Stimulated activated CD4-positive, alpha-beta T cell treated with anti-CD3 and anti-CD28 coated beads, Interleukin-2, amount 100 ng/mL, for 48 hours (primary cell): ENCODE data around the gene IGFL1.
A peak's percentile ranks its signal among the peaks of the same experiment; 100 is the strongest.
"Not testable (repeated sequence)": the region's sequence is repeated elsewhere in the genome, so short reads cannot be mapped to it uniquely, and the experiment has no call there.

ENCODE experiments used
- DNase-seq, 2 donors: peaks; one replicate each; pipeline ENCODE4 v3.0.0-alpha.2; 2020

IGFL1 gene

DNA sequence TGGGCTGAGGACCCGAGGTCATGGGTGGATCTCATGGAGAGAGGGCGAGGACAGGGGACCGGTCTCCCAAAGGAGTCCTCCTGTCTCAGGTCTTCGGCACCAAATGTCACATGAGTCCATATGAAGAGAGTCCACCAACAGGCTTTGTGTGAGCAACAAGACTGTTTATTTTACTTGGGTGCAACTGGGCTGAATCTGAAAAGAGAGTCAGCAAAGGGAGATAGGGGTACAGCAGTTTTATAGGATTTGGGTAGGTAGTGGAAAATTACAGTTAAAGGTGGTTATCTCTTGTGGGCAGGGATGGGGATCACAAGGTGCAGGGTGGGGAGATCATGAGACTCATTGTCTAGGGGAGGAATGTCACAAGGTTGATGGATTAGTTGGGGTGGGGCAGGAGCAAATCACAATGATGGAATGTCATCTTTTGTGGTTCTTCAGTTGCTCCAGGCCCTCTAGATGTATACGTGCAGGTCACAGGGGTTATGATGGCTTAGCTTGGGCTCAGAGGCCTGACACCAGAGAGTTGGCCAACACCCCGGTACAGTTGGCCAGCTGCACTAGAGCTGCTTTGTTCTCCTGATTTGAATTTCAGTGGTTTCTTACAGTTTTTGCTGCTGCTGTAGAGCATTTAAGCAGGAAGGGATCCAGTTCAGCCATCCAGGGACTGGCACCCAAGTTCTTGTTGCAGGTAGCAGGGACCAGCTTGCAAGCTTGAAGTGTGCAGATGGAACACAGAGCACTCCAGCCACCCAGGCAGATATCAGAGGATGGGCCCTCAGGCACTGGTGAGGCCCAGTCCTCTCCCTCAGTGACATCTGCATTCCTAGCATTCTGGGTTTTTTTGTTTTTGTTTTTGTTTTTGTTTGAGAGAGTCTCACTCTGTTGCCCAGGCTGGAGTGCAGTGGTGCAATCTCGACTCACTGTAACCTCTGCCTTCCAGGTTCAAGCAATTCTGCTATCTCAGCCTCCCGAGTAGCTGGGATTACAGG, 26.4 kb upstream of the IGFL1 start:
- DNase-seq = no peak

DNA sequence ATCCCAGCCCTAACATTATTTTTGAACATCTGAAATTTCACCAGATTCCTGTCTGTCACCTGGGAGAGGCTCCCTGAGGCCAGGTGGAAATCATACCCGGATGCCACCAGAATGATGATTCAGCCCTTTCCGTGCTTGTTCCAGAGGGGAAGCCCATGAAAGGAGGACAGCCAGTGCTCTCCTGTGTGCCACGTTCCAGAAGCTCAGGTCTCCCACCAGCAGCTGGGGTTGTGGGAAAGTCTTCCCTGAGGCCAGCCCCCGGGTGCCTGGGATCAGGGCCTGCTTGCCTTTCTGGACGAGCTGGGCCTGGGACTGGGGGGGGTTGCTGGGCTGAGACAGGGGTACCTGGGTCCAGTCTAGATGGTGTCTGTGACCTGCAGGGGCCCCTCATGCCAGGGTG, 25.5 kb upstream of the IGFL1 start:
- DNase-seq = no peak

DNA sequence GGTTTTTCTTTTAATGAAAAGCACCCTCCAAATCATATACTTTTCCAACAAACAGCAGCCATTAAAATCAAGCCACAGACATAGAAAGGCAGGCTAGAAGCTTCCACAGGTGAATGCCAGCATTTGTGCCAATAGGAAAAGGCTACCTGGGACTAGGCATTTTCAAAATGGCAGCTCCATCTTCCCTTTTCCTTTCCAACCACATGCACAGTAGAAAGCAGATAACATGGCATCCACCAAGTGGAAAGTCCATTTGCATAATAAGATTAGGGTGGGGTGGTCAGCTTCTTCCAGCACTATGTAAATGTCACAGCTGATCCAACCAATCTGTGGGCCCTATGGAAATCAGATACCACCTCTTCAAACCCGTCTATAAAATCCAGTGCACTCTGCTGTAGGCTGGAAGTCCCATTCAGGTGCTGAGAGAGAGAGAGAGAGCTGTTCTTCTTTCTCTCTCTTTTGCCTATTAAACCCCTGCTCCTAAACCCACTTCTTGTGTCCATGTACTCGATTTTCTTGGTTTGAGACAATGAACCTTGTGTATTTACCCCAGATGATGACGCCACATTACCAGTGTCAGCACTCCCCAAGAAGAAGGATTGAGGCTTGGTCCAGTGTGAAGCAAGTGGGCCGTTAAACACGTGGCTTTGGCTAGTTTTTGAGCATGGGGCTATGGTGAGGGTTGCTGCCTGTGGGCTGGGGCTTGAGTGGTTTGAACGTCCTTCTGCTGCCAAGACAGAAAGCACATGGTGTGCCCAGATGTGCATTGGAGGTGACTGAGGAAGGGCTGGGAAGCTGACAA, 24.2 kb upstream of the IGFL1 start:
- no peak for DNase-seq

DNA sequence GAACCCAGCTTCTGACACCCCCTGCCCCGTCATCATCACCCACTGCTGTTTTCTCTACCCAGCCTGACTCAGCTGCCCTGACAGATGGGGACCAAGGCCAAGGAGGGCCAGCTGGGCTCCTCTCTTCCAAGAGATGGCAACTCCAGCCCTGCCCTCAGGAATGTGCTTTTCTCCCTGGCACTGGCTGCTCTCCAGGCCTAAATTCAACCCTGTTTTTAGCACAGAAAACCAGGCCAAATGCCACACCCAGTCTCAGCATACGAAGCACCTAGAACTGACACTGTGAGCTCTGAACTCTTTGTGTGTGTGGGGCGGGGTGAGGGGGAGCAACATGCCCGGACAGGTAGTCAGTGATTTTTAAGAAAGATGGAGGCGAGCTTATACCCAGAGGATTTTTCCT, 23.4 kb upstream of the IGFL1 start:
- no peak for DNase-seq

DNA sequence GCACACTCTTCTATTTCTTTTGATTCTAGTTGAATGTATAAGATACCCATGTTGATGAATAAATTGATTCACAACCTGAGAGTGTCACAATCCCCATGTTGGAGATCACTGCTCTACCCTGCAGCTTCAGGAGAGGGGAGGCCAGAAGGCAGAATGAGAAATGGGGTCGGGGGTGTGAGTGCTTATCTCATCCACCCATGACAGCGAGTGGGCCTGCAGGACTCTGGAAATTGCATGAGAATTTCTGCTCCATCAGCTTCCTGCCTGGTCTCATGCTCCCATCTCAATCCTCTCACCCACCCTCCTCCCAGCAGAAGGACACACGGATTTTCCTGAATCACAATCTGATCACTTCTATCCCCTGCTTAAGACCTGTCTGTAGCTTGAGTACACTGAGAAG, 22.9 kb upstream of the IGFL1 start:
- DNase-seq = no peak

DNA sequence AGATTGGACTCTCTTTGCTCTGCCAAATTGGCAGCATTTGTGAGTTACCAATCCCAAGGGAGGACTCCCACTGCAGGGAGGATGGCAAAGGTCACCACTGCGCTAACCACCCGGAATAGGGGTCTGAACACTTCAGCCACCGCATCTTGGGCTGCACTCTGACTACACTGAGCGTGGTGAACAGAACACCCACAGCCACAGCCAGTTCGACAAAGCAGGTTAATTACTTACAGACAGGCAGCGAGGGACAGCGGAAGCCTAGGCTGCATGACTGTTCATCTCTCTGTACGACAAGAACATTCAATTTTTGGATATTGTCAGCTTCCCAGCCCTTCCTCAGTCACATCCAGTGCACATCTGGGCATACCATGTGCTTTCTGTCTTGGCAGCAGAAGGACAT, 21.7 kb upstream of the IGFL1 start:
- not testable (repeated sequence) for DNase-seq

DNA sequence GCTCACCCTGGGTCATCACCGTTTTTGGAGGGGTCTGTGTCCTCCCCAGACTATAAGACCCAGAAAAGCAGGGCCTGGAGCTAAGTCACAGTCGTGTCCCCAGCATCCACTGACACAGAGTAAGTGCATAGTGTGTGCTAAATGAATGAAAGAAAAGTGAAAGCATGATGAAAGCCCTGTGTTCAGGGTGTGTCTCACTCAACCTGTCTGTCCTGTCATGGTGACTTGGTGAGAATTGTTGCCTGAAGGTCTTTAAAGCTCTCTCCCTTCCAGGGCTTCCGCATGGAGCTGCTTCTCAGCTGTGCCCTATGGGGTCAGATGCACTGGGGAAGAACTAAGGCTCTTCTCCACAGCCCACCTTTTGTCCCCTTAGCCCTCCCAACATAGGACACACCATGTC, 20.5 kb upstream of the IGFL1 start:
- DNase-seq = no peak

DNA sequence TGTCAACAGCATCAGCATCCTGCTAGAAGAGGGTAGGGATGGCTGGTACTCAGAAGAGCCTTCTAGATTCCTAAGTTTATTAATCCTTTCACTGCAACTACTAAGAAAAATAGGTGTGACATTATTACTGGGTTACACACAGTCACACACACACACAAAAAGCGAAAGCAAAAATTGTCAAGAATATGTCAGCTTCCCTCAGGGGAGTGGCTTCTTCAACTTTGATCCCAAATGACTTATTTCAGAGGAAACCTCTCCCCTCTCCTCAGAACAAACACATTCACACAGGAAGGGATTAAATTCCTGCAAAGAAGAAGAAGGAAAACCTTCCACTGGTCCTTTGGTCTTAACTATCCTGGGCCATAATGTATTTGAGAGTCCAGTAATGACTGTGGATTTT, 20.1 kb upstream of the IGFL1 start:
- no peak for DNase-seq

DNA sequence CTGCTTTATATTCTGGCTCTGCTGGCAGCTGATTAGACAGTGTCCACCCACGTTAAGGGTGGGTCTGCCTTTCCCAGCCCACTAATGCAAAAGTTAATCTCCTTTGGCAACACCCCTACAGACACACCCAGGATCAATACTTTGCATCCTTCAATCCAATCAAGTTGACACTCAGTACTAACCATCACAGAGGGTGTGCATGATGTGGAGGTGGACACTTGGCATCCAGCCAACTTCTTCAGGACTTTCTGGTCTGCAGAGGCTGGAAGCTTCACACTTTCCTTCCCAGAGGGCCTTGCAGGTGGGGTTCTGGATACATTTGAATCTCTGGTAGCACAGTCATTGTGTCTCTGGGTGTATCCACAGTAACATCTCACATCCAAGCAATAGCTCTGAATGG, 18.9 kb upstream of the IGFL1 start:
- no peak for DNase-seq

DNA sequence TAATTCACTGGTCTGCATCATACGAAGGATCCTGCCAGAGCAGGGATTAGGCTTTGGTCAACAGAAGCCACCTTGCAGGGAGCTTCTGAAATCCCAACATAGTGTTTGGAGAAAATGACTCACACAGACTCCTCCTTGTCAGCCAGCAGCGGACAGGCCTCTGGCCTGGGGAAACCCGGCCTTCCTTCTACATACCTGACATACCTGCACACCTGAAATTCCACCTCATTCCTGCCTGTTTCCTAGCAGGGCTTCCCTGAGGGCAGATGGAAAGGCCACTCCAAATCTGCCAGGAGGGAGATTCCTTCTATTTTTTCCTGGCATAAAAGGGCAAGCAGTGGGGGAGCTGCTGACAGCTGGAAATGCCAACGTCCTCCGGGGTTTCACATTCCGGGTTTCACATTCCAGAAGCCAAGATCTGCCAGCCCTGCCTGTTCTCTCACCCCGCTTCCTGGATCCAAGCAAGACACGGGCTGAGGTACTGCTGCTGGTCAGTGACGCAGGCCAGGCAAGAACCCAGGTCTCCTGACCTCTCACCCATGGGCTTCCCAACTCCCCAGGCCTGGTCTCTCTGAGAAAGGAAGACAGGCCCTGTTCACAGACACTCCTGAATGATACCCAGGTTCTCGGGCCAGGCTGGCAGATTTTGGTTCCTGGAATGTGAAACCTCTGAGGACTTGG, 18.2 kb upstream of the IGFL1 start:
- no peak for DNase-seq

DNA sequence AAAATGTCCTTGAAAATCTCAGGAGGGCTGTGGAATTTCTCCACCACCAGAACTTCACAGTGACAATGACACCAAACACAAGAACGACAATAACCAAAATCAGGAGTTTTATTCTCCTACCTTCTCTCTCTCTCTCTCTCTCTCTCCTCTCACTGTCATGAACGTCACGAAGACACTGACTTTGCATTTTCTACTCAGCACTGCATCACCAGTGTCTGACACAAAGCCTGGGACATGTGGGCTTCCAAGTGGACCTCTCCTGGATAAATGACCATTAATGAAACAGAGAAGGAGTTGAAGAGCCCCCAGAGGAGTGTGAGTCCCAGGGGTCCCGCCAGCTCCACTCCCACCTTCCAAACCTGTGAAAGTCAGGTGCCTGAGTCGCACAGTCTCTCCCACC, 16.9 kb upstream of the IGFL1 start:
- not testable (repeated sequence) for DNase-seq

DNA sequence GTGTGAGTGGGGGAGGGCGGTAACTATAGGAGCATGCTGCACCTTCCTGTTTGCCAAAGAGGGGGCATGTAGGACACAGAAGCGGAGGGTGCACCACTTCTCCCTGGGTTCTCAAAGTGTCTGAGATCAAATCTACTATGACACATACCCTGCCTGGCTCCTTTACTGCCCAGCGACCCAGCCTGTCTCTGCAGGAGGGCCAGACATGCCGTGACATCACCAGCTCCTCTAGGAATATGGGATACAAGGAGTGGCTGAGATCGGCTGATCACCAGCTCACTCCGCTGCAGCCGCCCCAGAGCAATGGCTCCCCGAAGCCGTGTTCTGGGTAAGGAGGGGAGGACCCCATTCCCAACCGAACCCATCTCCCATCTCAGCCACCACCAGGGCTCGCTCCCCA, 16.4 kb upstream of the IGFL1 start:
- no peak for DNase-seq

DNA sequence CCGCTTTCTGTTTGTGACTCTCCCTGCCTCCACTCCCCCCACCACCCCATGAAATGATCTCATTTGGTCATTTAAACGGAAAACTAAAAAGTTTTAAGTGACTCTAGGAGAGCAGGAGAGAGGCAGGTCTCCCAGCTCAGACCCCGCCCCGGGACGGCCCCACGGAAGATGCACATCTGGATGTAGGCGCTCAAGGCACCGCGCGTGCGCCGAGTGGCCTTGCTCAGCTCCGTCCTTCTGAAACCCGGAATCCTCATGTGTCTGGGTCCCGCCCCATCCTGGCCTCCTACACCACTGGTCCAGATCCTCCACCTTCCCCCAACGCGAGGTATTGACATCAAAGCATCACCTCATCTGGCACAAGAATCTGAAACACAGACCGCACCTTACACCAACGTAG, 15.7 kb upstream of the IGFL1 start:
- DNase-seq = no peak

DNA sequence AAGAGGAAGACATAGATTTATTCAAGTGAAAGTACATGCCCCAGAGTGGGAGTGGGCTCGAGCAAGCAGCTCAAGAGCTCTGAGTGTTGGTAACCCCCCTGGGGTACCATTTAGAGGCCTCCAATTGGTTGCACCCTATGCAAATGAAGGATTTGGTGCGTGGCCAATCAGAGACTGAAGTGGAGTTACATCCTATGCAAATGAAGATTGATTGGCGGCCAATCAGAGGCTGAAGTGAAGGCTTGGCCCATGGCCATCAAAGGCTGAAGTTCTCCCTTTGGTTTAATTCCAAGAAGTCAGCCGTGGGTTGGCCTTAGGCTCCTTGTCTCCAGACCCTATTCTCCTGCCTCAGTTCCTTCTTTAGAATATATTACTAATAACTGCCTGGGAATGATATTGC, 12.9 kb upstream of the IGFL1 start:
- no peak for DNase-seq

DNA sequence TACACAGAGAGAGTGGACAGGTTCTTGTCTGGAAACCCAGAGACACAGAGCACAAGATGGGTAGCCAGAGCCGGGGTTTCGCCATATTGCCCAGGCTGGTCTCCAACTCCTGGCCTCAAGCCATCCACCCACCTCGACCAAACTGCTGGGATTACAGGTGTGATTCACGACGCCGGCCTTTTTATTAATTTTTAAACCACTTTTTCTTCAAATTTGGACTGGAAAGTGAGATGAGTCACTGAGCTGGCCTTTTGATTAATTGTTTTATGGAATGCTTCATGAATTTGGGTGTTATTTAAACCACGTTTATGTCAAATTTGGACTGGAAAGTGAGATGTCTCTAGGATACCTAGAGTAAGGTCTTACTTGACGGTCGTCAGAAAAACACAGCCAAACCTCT, 12.1 kb upstream of the IGFL1 start:
- DNase-seq = no peak

DNA sequence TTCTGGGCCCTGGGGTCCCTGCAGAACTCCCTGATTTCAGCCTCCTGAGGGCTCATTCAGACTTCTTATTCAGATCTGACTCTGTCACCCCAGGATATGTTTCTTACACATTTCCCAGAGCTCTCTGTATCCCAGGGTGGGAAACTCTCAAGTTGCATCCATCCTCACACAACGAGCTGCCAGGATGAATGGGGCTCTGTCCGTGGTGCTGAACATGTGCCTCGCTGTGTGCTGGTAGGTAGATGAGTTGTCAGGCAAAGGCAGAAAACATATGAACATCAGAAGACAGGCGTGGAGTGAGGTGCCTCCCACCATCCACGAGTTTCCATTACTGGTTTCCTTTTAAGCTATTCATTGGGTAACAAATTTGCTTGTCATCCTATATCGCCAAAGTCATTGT, 11.4 kb upstream of the IGFL1 start:
- DNase-seq = peak; percentile 37 to 39

DNA sequence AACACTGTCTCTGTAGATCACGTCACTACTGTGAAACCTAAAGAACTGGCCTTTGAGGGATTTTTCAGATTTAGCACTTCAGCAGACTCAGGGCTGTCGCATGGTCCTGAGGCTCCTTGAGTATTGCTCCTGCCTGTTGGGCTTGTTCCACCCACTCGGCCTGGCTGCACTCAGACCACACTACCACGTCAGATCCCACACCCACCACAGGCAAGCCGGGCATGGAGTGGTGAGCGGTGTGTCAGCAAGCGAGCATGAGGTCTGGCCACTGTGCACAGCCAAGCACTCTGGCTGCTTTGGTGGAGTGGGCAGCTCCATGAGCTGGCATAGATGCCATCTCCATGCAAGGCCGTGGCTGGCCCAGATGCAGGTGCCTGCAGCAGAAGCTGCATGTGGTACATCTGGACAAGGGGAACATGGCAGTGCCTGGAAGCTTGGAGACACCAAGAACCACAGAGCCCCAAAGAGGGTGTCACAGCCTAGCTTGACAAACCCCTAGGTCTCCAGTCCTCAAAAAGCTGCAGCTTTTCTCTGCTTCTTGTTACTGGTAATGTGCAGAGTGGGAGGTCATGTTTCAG, 9.4 kb upstream of the IGFL1 start:
- no peak for DNase-seq

DNA sequence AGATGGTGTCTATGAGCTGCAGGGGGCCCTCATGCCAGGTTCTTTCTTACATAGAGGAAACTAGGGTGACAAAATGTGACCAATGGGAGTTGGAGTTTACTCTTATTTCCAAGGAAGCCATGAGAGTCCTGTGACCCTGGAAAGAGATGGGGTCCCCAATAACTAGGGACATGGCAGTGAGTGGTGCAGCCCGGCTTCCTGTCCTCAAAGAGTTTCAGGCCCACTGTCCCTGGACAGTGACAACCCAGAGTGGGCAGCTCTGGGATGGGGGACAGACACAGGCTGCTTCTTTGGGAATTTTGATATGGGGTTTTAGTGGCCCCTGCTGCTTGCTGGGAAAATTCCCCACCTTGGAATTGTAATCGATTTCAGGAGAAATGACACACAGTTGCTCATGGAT, 8.4 kb upstream of the IGFL1 start:
- DNase-seq = no peak

DNA sequence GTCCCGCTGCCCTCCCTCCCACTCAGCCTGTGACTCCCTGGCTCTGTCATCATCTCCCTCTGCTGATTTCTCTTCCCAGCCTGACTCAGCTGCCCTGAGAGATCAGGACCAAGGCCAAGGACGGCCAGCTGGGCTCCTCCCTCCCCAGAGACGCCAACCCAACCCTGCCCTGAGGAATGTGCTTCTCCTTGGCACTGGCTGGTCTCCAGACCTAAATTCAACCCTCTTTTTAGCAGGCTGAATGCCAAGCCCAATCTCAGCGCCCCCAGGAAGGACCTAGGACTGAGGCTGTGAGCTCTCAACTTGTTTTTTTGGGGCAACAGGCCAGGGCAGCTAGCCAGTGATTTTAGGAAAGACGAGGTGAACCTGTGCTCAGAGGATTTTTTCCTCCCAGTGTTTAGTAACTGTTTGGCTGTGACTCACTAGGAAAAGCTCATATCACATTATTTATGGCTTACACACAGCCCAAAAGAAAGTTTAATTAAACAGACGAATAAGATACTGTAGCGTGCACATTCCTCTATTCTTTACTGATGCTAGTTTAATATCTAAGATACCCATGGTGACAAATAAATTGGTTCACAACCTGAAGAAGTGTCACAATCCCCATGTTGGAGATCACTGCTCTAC, 7.4 kb upstream of the IGFL1 start:
- DNase-seq = no peak

DNA sequence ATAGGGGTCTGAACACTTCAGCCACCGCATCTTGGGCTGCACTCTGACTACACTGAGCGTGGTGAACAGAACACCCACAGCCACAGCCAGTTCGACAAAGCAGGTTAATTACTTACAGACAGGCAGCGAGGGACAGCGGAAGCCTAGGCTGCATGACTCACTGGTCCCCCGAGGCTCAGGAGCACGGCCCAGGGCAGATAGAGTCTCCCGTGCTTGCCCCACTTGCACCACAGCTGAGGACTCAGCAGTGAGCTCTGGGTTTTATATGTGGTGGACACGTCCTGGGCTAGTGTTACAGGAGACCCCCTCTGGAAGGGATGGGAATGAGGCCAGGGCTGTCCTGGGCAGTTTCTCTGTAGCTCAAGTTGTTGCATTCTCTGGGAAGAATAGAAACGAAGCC, 5.8 kb upstream of the IGFL1 start:
- not testable (repeated sequence) for DNase-seq

DNA sequence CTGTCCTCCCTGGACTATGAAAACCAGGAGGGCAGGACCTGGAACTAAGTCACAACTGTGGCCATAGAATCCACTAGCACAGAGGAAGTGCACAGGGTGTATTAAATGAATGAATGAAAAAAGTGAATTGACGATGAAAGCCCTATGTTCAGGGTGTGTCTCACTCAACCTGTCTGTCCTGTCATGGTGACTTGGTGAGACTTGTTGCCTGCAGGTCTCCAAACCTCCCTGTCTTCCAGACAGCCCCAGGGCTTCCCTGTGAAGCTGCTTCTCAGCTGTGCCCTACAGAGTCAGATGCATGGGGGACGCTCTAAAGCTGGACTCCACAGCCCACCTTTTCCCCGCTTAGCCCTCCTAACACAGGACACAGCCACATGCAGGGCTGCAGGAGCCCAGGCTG, 4.8 kb upstream of the IGFL1 start:
- DNase-seq = no peak

DNA sequence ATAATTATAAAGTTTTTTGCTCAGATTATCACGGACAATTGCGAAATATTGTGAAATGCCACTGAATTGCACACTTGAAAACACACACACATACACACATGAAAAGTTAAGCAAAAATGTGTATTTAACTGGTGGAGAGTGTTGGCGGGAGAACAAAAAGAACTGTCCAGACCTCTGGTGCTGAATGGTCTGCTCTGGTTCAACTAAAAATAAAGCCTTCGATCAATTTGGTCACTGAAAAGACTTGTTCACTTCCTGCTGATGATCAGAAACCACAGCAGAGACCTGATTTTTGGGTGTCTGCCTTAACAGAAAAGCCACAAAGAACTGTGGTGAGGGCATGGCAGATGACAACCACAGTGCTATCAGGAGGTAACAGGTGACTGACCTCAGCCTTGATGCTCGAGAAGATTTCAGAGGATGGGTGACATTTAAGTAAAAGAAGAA, 4.0 kb upstream of the IGFL1 start:
- DNase-seq = no peak
